HG03575 (cell line): ENCODE data around the gene TMEM225B.
"Not testable (repeated sequence)": the region's sequence is repeated elsewhere in the genome, so short reads cannot be mapped to it uniquely, and the experiment has no call there.

Experiments
- ATAC-seq: cut with Tn5 transposase; IDR thresholded peaks from one replicate; pipeline ENCODE4 v1.9.1; 2021; ENCODE audit not compliant: unreplicated experiment, insufficient number of reproducible peaks, low FRiP score; ENCODE audit errors: extremely low read depth

TMEM225B gene

GRCh38 chr7:99573257-99573656, 24.8 kb upstream of the TMEM225B start:
- no peak for ATAC-seq

GRCh38 chr7:99576251-99576650, 21.8 kb upstream of the TMEM225B start:
- ATAC-seq: no peak

- ATAC-seq: no peak
Observed at GRCh38 chr7:99579281-99579955, 18.6 kb upstream of the TMEM225B start.

- ATAC-seq: no peak
Observed at GRCh38 chr7:99579956-99580777, 17.9 kb upstream of the TMEM225B start.

- ATAC-seq: not testable (repeated sequence)
Observed at GRCh38 chr7:99580778-99581332, 17.2 kb upstream of the TMEM225B start.

GRCh38 chr7:99588868-99589267, 9.2 kb upstream of the TMEM225B start:
- no peak for ATAC-seq

- no peak for ATAC-seq
Observed at GRCh38 chr7:99594948-99595745, 2.9 kb upstream of the TMEM225B start.

- no peak for ATAC-seq
Observed at GRCh38 chr7:99596408-99596955, 1.6 kb upstream of the TMEM225B start.

- no peak for ATAC-seq
Observed at GRCh38 chr7:99599836-99600235, 1.8 kb downstream of the TMEM225B start.

GRCh38 chr7:99601656-99602310, 3.7 kb downstream of the TMEM225B start:
- ATAC-seq: no peak

- no peak for ATAC-seq
Observed at GRCh38 chr7:99605527-99605926, 7.5 kb downstream of the TMEM225B start.

- no peak for ATAC-seq
Observed at GRCh38 chr7:99606531-99606930, 8.5 kb downstream of the TMEM225B start.

- ATAC-seq: no peak
Observed at GRCh38 chr7:99607548-99607947, 9.5 kb downstream of the TMEM225B start.

- ATAC-seq: no peak
Observed at GRCh38 chr7:99614495-99614894, 16.4 kb downstream of the TMEM225B start.

- ATAC-seq: no peak
Observed at GRCh38 chr7:99615989-99616358, 17.9 kb downstream of the TMEM225B start.

GRCh38 chr7:99616359-99617191, 18.5 kb downstream of the TMEM225B start, which contains the start of gene ZSCAN25:
TSS of gene ZSCAN25 (plus strand) at chr7:99616946. CDS start at chr7:99619607, 2,661 bp downstream.
- no peak for ATAC-seq

- ATAC-seq: no peak
Observed at GRCh38 chr7:99617192-99617781, 19.2 kb downstream of the TMEM225B start.
